Measurements from ENCODE around the gene TMSB4Y. TPM values are rescaled to one million over a fixed set of nuclear protein-coding genes. Genes with fewer than 3 reads are reported as not detected.

TMSB4Y gene
- total RNA-seq, 6 experiments from 2014 or later, result 0.46 TPM; not detected in 5

DNA sequence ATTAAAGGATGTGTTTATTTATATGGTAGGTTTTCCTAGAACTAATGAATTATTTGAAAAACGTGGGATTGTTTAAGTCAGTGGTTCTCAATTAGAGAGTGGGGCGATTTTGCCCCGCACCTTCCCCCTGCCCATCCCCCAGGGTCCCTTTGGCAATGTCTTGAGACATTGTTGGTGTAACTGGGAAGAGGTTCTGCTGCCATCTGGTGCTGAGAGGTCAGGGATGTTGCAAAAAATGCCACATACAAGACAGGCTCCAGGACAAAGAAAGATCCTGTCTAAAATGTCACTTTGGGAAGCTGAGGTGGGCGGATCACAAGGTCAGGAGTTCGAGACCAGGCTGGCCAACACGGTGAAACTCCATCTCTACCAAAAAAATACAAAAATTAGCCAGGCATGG lies 25.8 kb downstream of the TMSB4Y start:
- no peaks in the 10 kb centered on the region for H3K4me1 ChIP-seq

DNA sequence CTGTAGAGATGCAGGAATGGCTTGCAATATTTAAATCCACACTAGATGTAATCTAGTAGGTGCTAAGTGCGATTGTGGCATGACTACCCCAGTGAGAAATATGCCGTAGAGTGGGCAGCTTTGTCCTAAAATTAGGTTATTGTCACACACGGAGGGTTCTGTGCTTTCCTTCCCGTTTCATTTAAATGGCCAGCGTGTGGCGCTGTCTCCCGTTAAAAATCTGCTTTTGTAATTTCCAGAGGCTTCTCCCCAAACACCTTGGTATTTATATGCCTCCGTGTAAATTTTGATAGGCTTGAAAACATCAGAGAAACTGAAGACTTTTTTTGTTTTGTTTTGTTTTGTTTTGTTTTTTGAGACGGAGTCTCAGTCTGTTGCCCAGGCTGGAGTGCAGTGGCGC lies 34.9 kb downstream of the TMSB4Y start:
- no peaks in the 10 kb centered on the region for H3K36me3 ChIP-seq
- H3K4me3 ChIP-seq, result no peak overlapping the region
- DNase-seq (no peak), ATAC-seq (peak in 1 of 4 donors; percentile 55)
- H3K4me1 ChIP-seq, result no peaks in the 10 kb centered on the region
- H3K27ac ChIP-seq, result no peak overlapping the region
- TF ChIP-seq, protein P1, sequence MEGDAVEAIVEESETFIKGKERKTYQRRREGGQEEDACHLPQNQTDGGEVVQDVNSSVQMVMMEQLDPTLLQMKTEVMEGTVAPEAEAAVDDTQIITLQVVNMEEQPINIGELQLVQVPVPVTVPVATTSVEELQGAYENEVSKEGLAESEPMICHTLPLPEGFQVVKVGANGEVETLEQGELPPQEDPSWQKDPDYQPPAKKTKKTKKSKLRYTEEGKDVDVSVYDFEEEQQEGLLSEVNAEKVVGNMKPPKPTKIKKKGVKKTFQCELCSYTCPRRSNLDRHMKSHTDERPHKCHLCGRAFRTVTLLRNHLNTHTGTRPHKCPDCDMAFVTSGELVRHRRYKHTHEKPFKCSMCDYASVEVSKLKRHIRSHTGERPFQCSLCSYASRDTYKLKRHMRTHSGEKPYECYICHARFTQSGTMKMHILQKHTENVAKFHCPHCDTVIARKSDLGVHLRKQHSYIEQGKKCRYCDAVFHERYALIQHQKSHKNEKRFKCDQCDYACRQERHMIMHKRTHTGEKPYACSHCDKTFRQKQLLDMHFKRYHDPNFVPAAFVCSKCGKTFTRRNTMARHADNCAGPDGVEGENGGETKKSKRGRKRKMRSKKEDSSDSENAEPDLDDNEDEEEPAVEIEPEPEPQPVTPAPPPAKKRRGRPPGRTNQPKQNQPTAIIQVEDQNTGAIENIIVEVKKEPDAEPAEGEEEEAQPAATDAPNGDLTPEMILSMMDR (IDR thresholded peaks at IDR 0.05), result no peak
- no peak for TF ChIP-seq POLR2A (IDR thresholded peaks at IDR 0.05)
- H3K27me3 ChIP-seq, result no peaks in the 10 kb centered on the region
- intact Hi-C loops (cut with DNase I), result no loop called here
- H3K9me3 ChIP-seq, result no peaks in the 10 kb centered on the region
- WGBS (ENCODE audit: insufficient coverage, low coverage, low lambda C conversion rate, missing lambda C conversion rate), result no CpG with 5 or more reads among the region's 10 CpGs

More for the DNA sequence above, 25.8 kb downstream of the TMSB4Y start:
- no CpG with 5 or more reads among the region's 6 CpGs for WGBS (ENCODE audit: insufficient coverage, low coverage, low lambda C conversion rate, missing lambda C conversion rate)
- ATAC-seq (peak in 1 of 4 donors; percentile 37), DNase-seq (no peak)
- intact Hi-C loops (cut with DNase I), result no loop called here
- H3K27me3 ChIP-seq, result no peaks in the 10 kb centered on the region
- H3K9me3 ChIP-seq, result no peaks in the 10 kb centered on the region
- TF ChIP-seq POLR2A (IDR thresholded peaks at IDR 0.05), result no peak
- TF ChIP-seq, protein P1 (IDR thresholded peaks at IDR 0.05), result no peak
- H3K36me3 ChIP-seq, result no peaks in the 10 kb centered on the region
- no peak overlapping the region for H3K4me3 ChIP-seq
- no peak overlapping the region for H3K27ac ChIP-seq

DNA sequence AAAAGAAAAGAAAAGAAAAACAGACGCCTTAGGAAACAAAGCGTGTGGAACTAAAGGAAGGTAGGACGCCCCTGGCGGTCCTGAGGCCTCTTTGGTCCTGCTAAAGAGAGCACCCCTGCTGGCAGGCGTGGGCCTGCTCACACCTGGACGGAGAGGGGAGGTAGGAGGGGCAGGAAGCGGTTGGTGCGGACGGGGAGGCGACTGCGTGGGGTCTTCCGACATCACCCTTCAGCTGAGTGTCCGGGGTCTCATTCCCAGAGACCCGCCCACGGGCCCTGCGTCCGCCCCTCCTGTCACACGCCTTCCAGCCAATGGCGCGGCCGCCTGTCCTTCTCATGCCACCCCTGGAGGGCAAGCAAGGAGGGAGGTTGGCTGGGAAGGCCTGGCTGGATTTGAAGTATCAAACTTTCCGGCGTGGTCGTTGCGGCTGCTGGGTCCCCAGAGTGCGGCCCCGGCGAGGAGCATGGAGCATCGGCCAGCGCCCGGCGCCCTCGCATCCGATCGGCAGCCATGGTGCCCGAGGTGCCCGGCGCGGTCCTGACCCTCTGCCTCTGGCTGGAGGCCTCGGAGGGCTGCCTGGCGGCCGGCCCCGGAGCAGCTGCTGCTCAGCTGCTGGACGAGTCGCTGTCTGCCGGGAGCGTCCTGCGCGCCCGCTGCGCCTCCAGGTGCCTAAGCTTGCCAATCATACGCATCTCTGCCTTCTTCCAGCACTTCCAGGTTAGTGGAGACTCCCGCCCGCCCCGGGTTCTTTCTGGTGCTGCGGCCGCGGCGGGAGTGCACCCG lies 47.8 kb downstream of the TMSB4Y start:
- no CpG with 5 or more reads among the region's 60 CpGs for WGBS (ENCODE audit: insufficient coverage, low coverage, low lambda C conversion rate, missing lambda C conversion rate)
- Histone ChIP-seq H3K27ac (no peak overlapping the region), H3K4me1 (no peaks in the 10 kb centered on the region), H3K36me3 (no peaks in the 10 kb centered on the region), H3K9me3 (no peaks in the 10 kb centered on the region), H3K27me3 (no peaks in the 10 kb centered on the region), H3K4me3 (no peak overlapping the region)
- intact Hi-C loops (cut with DNase I), result no loop called here
- peak in 1 of 4 donors; percentile 68 for ATAC-seq
- no peak for TF ChIP-seq POLR2A (IDR thresholded peaks at IDR 0.05)
- TF ChIP-seq, protein P1 (IDR thresholded peaks at IDR 0.05), result no peak
- no peak for DNase-seq

DNA sequence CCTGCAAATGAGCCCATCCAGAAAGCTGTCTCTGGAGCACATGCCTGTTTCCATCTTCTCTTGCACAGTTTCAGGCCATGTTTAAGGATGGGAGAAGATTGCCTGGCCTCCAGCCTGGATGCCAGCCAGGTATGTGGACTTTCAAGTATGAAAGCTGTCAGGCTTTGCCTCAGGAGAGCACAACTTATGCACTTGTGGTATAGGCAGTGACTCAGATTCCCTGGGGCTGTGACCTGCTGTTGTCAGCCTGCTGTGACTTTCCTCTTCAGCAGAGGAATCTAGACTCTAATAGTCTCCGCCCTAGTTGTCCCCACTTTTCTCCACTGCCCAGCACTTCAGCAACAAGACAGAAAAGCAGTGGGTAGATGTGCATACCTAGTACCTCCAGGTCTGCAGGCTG lies 51.0 kb downstream of the TMSB4Y start:
- WGBS (ENCODE audit: insufficient coverage, low coverage, low lambda C conversion rate, missing lambda C conversion rate), result no CpG with 5 or more reads among the region's 1 CpG
- ATAC-seq, result no peak
- no peaks in the 10 kb centered on the region for H3K36me3 ChIP-seq
- no peak for TF ChIP-seq POLR2A (IDR thresholded peaks at IDR 0.05)
- TF ChIP-seq, protein P1 (IDR thresholded peaks at IDR 0.05), result no peak
- DNase-seq, result no peak
- H3K9me3 ChIP-seq, result no peaks in the 10 kb centered on the region
- intact Hi-C loops (cut with DNase I), result no loop called here
- no peaks in the 10 kb centered on the region for H3K4me1 ChIP-seq
- no peak overlapping the region for H3K27ac ChIP-seq
- no peak overlapping the region for H3K4me3 ChIP-seq
- H3K27me3 ChIP-seq, result no peaks in the 10 kb centered on the region

Other genes with a start within 250 kb of the TMSB4Y start
- gene UTY, start 223.9 kb upstream of the TMSB4Y start, total RNA-seq, result 10 to 100 TPM in 1 of 6 experiments, not detected in 5; 10.0 TPM